ENCODE results near the gene HMGN1. TPM values are rescaled to one million over a fixed set of nuclear protein-coding genes. Genes with fewer than 3 reads are reported as not detected.

HMGN1 gene
- total RNA-seq, 6 experiments from 2014 or later = 34.6 to 71.6 (median 63.9) TPM

GRCh38 chr21:39307466-39307865, 41.4 kb downstream of the HMGN1 start:
- DNase-seq = no peak
- no peak overlapping the region for H3K27ac ChIP-seq
- H3K27me3 ChIP-seq = no peaks in the 10 kb centered on the region
- no peaks in the 10 kb centered on the region for H3K9me3 ChIP-seq
- TF ChIP-seq POLR2A (IDR thresholded peaks at IDR 0.05) = no peak
- TF ChIP-seq, protein P1, sequence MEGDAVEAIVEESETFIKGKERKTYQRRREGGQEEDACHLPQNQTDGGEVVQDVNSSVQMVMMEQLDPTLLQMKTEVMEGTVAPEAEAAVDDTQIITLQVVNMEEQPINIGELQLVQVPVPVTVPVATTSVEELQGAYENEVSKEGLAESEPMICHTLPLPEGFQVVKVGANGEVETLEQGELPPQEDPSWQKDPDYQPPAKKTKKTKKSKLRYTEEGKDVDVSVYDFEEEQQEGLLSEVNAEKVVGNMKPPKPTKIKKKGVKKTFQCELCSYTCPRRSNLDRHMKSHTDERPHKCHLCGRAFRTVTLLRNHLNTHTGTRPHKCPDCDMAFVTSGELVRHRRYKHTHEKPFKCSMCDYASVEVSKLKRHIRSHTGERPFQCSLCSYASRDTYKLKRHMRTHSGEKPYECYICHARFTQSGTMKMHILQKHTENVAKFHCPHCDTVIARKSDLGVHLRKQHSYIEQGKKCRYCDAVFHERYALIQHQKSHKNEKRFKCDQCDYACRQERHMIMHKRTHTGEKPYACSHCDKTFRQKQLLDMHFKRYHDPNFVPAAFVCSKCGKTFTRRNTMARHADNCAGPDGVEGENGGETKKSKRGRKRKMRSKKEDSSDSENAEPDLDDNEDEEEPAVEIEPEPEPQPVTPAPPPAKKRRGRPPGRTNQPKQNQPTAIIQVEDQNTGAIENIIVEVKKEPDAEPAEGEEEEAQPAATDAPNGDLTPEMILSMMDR (IDR thresholded peaks at IDR 0.05) = no peak
- H3K4me1 ChIP-seq = peaks cover 0 to 9% (median 2%) of the 10 kb centered on the region in 4 donors
- ATAC-seq = no peak
- no peak overlapping the region for H3K4me3 ChIP-seq
- peaks cover 0 to 27% (median 10%) of the 10 kb centered on the region in 4 donors for H3K36me3 ChIP-seq
- intact Hi-C loops (cut with DNase I) = no loop called here
- WGBS (ENCODE audit: insufficient coverage, low coverage, low lambda C conversion rate, missing lambda C conversion rate) = 92% methylated on average over 1 of the region's 1 CpG

- 95% methylated on average over 3 of the region's 3 CpGs for WGBS (ENCODE audit: insufficient coverage, low coverage, low lambda C conversion rate, missing lambda C conversion rate)
- no peaks in the 10 kb centered on the region for H3K27me3 ChIP-seq
- DNase-seq = no peak
- no peak overlapping the region for H3K4me3 ChIP-seq
- no peak for ATAC-seq
- no peaks in the 10 kb centered on the region for H3K9me3 ChIP-seq
- H3K36me3 ChIP-seq = peaks cover 0 to 35% (median 15%) of the 10 kb centered on the region in 4 donors
- H3K27ac ChIP-seq = no peak overlapping the region
- H3K4me1 ChIP-seq = no peaks in the 10 kb centered on the region
- TF ChIP-seq, protein P1 (IDR thresholded peaks at IDR 0.05) = no peak
- no peak for TF ChIP-seq POLR2A (IDR thresholded peaks at IDR 0.05)
- intact Hi-C loops (cut with DNase I) = no loop called here
Measured at GRCh38 chr21:39300587-39300986, 48.3 kb downstream of the HMGN1 start.

GRCh38 chr21:39296891-39297290, 52.0 kb downstream of the HMGN1 start:
- WGBS (ENCODE audit: insufficient coverage, low coverage, low lambda C conversion rate, missing lambda C conversion rate) = 76% methylated on average over 2 of the region's 2 CpGs
- TF ChIP-seq, protein P1 (IDR thresholded peaks at IDR 0.05) = no peak
- no peak for TF ChIP-seq POLR2A (IDR thresholded peaks at IDR 0.05)
- Histone ChIP-seq H3K4me3 (no peak overlapping the region), H3K4me1 (no peaks in the 10 kb centered on the region), H3K27me3 (no peaks in the 10 kb centered on the region), H3K27ac (no peak overlapping the region), H3K36me3 (peaks cover 0 to 53% (median 31%) of the 10 kb centered on the region in 4 donors), H3K9me3 (no peaks in the 10 kb centered on the region)
- ATAC-seq = no peak
- DNase-seq = no peak
- intact Hi-C loops (cut with DNase I) = no loop called here

Small RNAs within 50 kb of the gene (small RNA-seq; reads per million reads assigned to genes)
- 0 reads per million in 2 experiments for gene RF00019

Other genes starting within 250 kb of the HMGN1 start
- gene PSMG1, start 165.6 kb downstream of the HMGN1 start, total RNA-seq = 10 to 100 TPM; 17.1 to 32.4 (median 26.0) TPM
- gene BRWD1, start 35.5 kb downstream of the HMGN1 start, total RNA-seq = 10 to 100 TPM; 18.6 to 26.7 (median 21.9) TPM
- gene LCA5L, start 96.7 kb upstream of the HMGN1 start, total RNA-seq = 1 to 10 TPM in 3 of 6 experiments, under 1 TPM in 3; 0.54 to 2.8 (median 1.1) TPM
- 1 to 10 TPM; 2.0 to 4.9 (median 3.0) TPM for gene SH3BGR, start 102.9 kb upstream of the HMGN1 start, total RNA-seq

Measured in right lobe of liver (tissue), 6 donors.